SK-N-SH (cell line): ENCODE results near the gene BCL2L13. TPM values are rescaled to one million over a fixed set of nuclear protein-coding genes. Genes with fewer than 3 reads are reported as not detected.
"Not testable (repeated sequence)": the region's sequence is repeated elsewhere in the genome, so short reads cannot be mapped to it uniquely, and the experiment has no call there.

ENCODE experiments used
- CTCF ChIA-PET: fragments of 300-600, 350-600 bp; formaldehyde crosslinking; extraction: SDS; loops from one replicate; lab custom pipeline; 2021; lab: Yijun Ruan, JAX
- POLR2A ChIA-PET: fragments of 350-600 bp; sonication (Branson Sonifier 250); formaldehyde crosslinking; extraction: SDS; loops from one replicate; lab custom pipeline; 2020; ENCODE audit warnings: antibody characterized with exemption, inconsistent platforms; lab: Yijun Ruan, JAX
- DNase-seq: peaks from one replicate; pipeline ENCODE4 v3.0.0; 2012
- H2AFZ ChIP-seq: fragments of 200-600 bp; sonication (generic); 2 replicates; pipeline ENCODE4 v1.8.1; 2016; ENCODE audit warnings: antibody characterized with exemption, mild to moderate bottlenecking, low read depth
- H3F3A ChIP-seq: fragments of 200-600 bp; sonication (generic); replicated peaks from 2 replicates; pipeline ENCODE3; 2016; ENCODE audit warnings: antibody characterized with exemption, mild to moderate bottlenecking; ENCODE audit not compliant: insufficient read depth
- H3K27ac ChIP-seq, 2 experiments: fragments of 200-500 bp in 1 of 2; fragments of 200-600 bp in 1 of 2; sonication (Bioruptor generic) in 1 of 2; sonication (generic), shearing (Covaris generic) in 1 of 2; 2 replicates each; pipeline versions ENCODE4 v1.5.1 to v1.6.1; 2014 to 2016; ENCODE audit warnings: low read depth in 2 of 2, inconsistent platforms in 1 of 2, low read length in 1 of 2, mild to moderate bottlenecking in 1 of 2, mixed read lengths in 1 of 2
- H3K27me3 ChIP-seq: fragments of 200-600 bp; sonication (generic), shearing (Covaris generic); 2 replicates; pipeline ENCODE4 v1.6.1; 2016; ENCODE audit warnings: mixed run types; ENCODE audit not compliant: insufficient read depth
- H3K36me3 ChIP-seq, 2 experiments: fragments of 200-500 bp in 1 of 2; fragments of 200-600 bp in 1 of 2; sonication (Bioruptor generic) in 1 of 2; sonication (generic) in 1 of 2; replicated peaks in 1 of 2; 2 replicates each; pipeline versions ENCODE3 to v1.5.1; 2014 to 2016; ENCODE audit warnings: low read length in 1 of 2, mild to moderate bottlenecking in 1 of 2; ENCODE audit not compliant: insufficient read depth in 2 of 2, control insufficient read depth in 1 of 2
- H3K4me1 ChIP-seq, 2 experiments: fragments of 200-500 bp in 1 of 2; fragments of 200-600 bp in 1 of 2; sonication (Bioruptor generic) in 1 of 2; sonication (generic), shearing (Covaris generic) in 1 of 2; 2 replicates each; pipeline versions ENCODE4 v1.5.1 to v1.6.1; 2014 to 2016; ENCODE audit warnings: low read depth in 1 of 2, low read length in 1 of 2, mixed run types in 1 of 2; ENCODE audit not compliant: insufficient read depth in 2 of 2, control insufficient read depth in 1 of 2
- H3K4me2 ChIP-seq: fragments of 200-600 bp; sonication (generic), shearing (Covaris generic); 2 replicates; pipeline ENCODE4 v1.6.1; 2017; ENCODE audit warnings: mixed run types
- H3K4me3 ChIP-seq, 2 experiments: fragments of 200-500 bp in 1 of 2; fragments of 200-600 bp in 1 of 2; sonication (Bioruptor generic) in 1 of 2; sonication (generic), shearing (Covaris generic) in 1 of 2; 2 replicates each; pipeline versions ENCODE4 v1.5.1 to v1.8.1; 2014 to 2016; ENCODE audit warnings: low read depth in 2 of 2, inconsistent platforms in 1 of 2, low read length in 1 of 2, mild to moderate bottlenecking in 1 of 2, mixed read lengths in 1 of 2, moderate library complexity in 1 of 2
- H3K79me2 ChIP-seq: fragments of 200-600 bp; sonication (generic); 2 replicates; pipeline ENCODE4 v1.8.1; 2017; ENCODE audit warnings: mild to moderate bottlenecking; ENCODE audit not compliant: insufficient read depth
- H3K9ac ChIP-seq: fragments of 200-600 bp; sonication (generic); 2 replicates; pipeline ENCODE4 v1.6.1; 2017; ENCODE audit warnings: mixed run types
- H3K9me2 ChIP-seq: fragments of 200-600 bp; sonication (generic); 2 replicates; pipeline ENCODE4 v1.6.1; 2017; ENCODE audit warnings: mixed run types
- H3K9me3 ChIP-seq: fragments of 200-600 bp; sonication (generic); 2 replicates; pipeline ENCODE4 v1.6.1; 2017; ENCODE audit warnings: mixed run types, mild to moderate bottlenecking, moderate library complexity
- H4K20me1 ChIP-seq: fragments of 200-600 bp; sonication (generic); 2 replicates; pipeline ENCODE4 v1.6.1; 2017; ENCODE audit warnings: mild to moderate bottlenecking, mixed run types; ENCODE audit not compliant: insufficient read depth
- EP300 ChIP-seq, 2 experiments: IDR thresholded peaks; 2 replicates each; pipeline versions ENCODE4 v1.4.0 to v1.6.1; 2012; ENCODE audit warnings: borderline replicate concordance in 1 of 2, low read depth in 1 of 2, low read length in 1 of 2
- FOSL2 ChIP-seq: IDR thresholded peaks from 2 replicates; pipeline ENCODE4 v1.4.0; 2012; ENCODE audit warnings: low read depth, mild to moderate bottlenecking, moderate library complexity, borderline replicate concordance
- FOXM1 ChIP-seq: IDR thresholded peaks from 2 replicates; pipeline ENCODE4 v1.4.0; 2012; ENCODE audit warnings: low read depth, mild to moderate bottlenecking
- GABPA ChIP-seq: IDR thresholded peaks from 2 replicates; pipeline ENCODE4 v1.4.0; 2012; ENCODE audit warnings: low read depth, mild to moderate bottlenecking
- GATA2 ChIP-seq: sonication (generic); formaldehyde crosslinking; IDR thresholded peaks from 2 replicates; pipeline ENCODE4 v1.5.0; 2020; ENCODE audit warnings: mild to moderate bottlenecking, missing genetic modification reagents
- JUND ChIP-seq: IDR thresholded peaks from 2 replicates; pipeline ENCODE4 v1.4.0; 2012
- MEF2A ChIP-seq: IDR thresholded peaks from 2 replicates; pipeline ENCODE4 v1.4.0; 2012; ENCODE audit warnings: low read depth, borderline replicate concordance
- POLR2AphosphoS5 ChIP-seq: IDR thresholded peaks from 2 replicates; pipeline ENCODE4 v1.6.1; 2012; ENCODE audit warnings: low read depth, low read length
- RAD21 ChIP-seq: IDR thresholded peaks from 2 replicates; pipeline ENCODE4 v1.6.1; 2012; ENCODE audit warnings: mild to moderate bottlenecking, low read length
- RCOR1 ChIP-seq: fragments of 150-350 bp; IDR thresholded peaks from 2 replicates; pipeline ENCODE4 v1.6.1; 2017; ENCODE audit warnings: antibody characterized with exemption, low read length
- REST ChIP-seq: IDR thresholded peaks from 2 replicates; pipeline ENCODE4 v1.6.1; 2012; ENCODE audit warnings: mild to moderate bottlenecking, low read depth, low read length, moderate library complexity
- TCF12 ChIP-seq: IDR thresholded peaks from 2 replicates; pipeline ENCODE4 v1.4.0; 2012
- TEAD4 ChIP-seq: IDR thresholded peaks from 2 replicates; pipeline ENCODE4 v1.4.0; 2012; ENCODE audit warnings: mild to moderate bottlenecking, borderline replicate concordance; ENCODE audit not compliant: insufficient read depth
- USF1 ChIP-seq: IDR thresholded peaks from 2 replicates; pipeline ENCODE4 v1.4.0; 2012; ENCODE audit warnings: low read depth, borderline replicate concordance
- YY1 ChIP-seq: IDR thresholded peaks from 2 replicates; pipeline ENCODE4 v1.4.0; 2012; ENCODE audit warnings: low read depth, mild to moderate bottlenecking
- WGBS: methylation state at CpG from one replicate; pipeline ENCODE4 v1.1.6; 2017; ENCODE audit warnings: low lambda C conversion rate; 5-methylcytosine and 5-hydroxymethylcytosine counted together
- polyA plus RNA-seq, 3 experiments: library from polyadenylated mRNA; depleted of rRNA; stranded (reverse); fragments of >200 nt; gene quantifications; 2 replicates each; pipeline ENCODE4 v1.2.3, GENCODE V29; 2012
- TF ChIP-seq, protein P1 (sequence below): IDR thresholded peaks from 2 replicates; pipeline ENCODE4; 2012

BCL2L13 gene
- polyA plus RNA-seq, 1 of the 3 experiments (the other 2 are of a cell fraction), result 37.1 TPM

- no peak overlapping the region for H2AFZ ChIP-seq
- CTCF ChIA-PET, result interaction anchor here (1.0 kb wide), 1 partner anchor 77 kb away, joined by 3 read pairs; no protein-coding TSS in a partner anchor
- H3K4me3 ChIP-seq, result no peak overlapping the region
- no peaks in the 10 kb centered on the region for H3K9me3 ChIP-seq
- H3K27me3 ChIP-seq, result no peaks in the 10 kb centered on the region
- no peaks in the 10 kb centered on the region for H3K9me2 ChIP-seq
- peaks cover 7 to 24% of the 10 kb centered on the region in 2 experiments for H3K36me3 ChIP-seq
- no peaks in the 10 kb centered on the region for H3K4me1 ChIP-seq
- no peaks in the 10 kb centered on the region for H4K20me1 ChIP-seq
- no peak overlapping the region for H3K4me2 ChIP-seq
- TF ChIP-seq RAD21 (no peak), USF1 (no peak), MEF2A (no peak)
- H3K9ac ChIP-seq, result no peak overlapping the region
- peaks cover 29% of the 10 kb centered on the region for H3K79me2 ChIP-seq
- POLR2A ChIA-PET, result no interaction called here
- DNase-seq, result no peak
- WGBS, result 88% methylated on average over 3 of the region's 3 CpGs
- H3F3A ChIP-seq, result no peaks in the 10 kb centered on the region
- no peak overlapping the region for H3K27ac ChIP-seq
These were observed 27.3 kb downstream of the BCL2L13 start for GRCh38 chr22:17665854-17666253.

DNA sequence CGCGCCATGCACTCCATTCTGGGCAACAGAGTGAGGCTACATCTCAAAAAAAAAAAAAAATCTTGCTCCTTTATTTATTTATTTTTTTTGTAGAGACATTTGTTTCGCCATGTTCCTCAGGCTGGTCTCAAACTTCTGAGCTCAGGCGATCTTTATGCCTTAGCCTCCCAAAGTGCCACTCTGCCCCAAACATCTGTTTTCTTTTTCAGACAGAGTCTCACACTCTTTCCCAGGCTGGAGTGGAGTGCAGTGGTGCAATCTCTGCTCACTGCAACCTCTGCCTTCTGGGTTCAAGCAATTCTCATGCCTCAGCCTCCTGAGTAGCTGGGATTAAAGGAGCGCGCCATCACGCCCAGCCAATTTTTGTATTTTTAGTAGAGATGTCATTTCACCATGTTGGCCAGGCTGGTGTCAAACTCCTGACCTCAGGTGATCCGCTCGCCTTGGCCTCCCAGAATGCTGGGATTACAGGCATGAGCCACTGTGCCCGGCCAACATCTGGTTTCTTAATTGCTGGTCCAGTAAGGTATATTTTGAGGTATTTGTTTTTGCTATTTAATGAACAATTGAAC, 33.0 kb downstream of the BCL2L13 start:
- Histone ChIP-seq H3K27ac (peak overlapping the region in 1 of 2 experiments; percentile 91; a peak in 2 of 4 replicates), H3K4me2 (peak overlapping the region; percentile 54; the same call in 1 of the 2 replicates), H3F3A (peaks cover 15% of the 10 kb centered on the region), H3K79me2 (peaks cover 47% of the 10 kb centered on the region), H3K4me1 (peaks cover 3 to 14% of the 10 kb centered on the region in 2 experiments)
- CTCF ChIA-PET, result interaction anchor here (1.1 kb wide), 1 partner anchor 13 kb away, joined by 4 read pairs; no protein-coding TSS in a partner anchor
- H3K27me3 ChIP-seq, DNase-seq, H3K4me3 ChIP-seq, POLR2A ChIA-PET, H3K36me3 ChIP-seq, H4K20me1 ChIP-seq, H2AFZ ChIP-seq, H3K9me3 ChIP-seq, H3K9ac ChIP-seq, H3K9me2 ChIP-seq: not testable (repeated sequence)
- 98% methylated on average over 10 of the region's 10 CpGs for WGBS

- no peaks in the 10 kb centered on the region for H3K27me3 ChIP-seq
- peak overlapping the region; percentile 54 for H3K4me2 ChIP-seq
- 27% methylated on average over 2 of the region's 2 CpGs for WGBS
- H3K4me3 ChIP-seq, result no peak overlapping the region
- H3K9ac ChIP-seq, result peak overlapping the region; percentile 12; the same call in 1 of the 2 replicates
- DNase-seq, result peak; percentile 30
- H3K36me3 ChIP-seq, result no peaks in the 10 kb centered on the region
- H3K9me3 ChIP-seq, result no peaks in the 10 kb centered on the region
- POLR2A ChIA-PET, result interaction anchor here (0.6 to 1.3 kb wide), 2 partner anchors 17 to 33 kb away, joined by 3 to 4 read pairs; partner anchors contain the start of gene BCL2L13
- no peaks in the 10 kb centered on the region for H3K9me2 ChIP-seq
- no peak overlapping the region for H2AFZ ChIP-seq
- H3K27ac ChIP-seq, result peak overlapping the region; percentile 60 to 91
- H3F3A ChIP-seq, result peaks cover 15% of the 10 kb centered on the region
- peaks cover 47% of the 10 kb centered on the region for H3K79me2 ChIP-seq
- CTCF ChIA-PET, result interaction anchor here (1.0 to 1.1 kb wide), 2 partner anchors 14 to 114 kb away, joined by 4 read pairs; no protein-coding TSS in a partner anchor
- H3K4me1 ChIP-seq, result peaks cover 3 to 14% of the 10 kb centered on the region in 2 experiments
- H4K20me1 ChIP-seq, result peaks cover 4% of the 10 kb centered on the region; the same call in 1 of the 2 replicates
- peak; percentile 60; the same call in 1 of the 2 replicates for TF ChIP-seq POLR2AphosphoS5
- peak; percentile 56; the same call in 1 of the 2 replicates for TF ChIP-seq JUND
- TF ChIP-seq FOSL2, result peak; percentile 7; the same call in 1 of the 2 replicates
- peak; percentile 56 to 83; a peak in 3 of 4 replicates for TF ChIP-seq EP300 (IDR thresholded peaks at IDR 0.05; ENCODE audit: borderline replicate concordance in 1 of 2, low read depth in 1 of 2, low read length in 1 of 2)
- no peak for TF ChIP-seq GABPA
- TF ChIP-seq REST, result no peak
- TF ChIP-seq, protein P1, sequence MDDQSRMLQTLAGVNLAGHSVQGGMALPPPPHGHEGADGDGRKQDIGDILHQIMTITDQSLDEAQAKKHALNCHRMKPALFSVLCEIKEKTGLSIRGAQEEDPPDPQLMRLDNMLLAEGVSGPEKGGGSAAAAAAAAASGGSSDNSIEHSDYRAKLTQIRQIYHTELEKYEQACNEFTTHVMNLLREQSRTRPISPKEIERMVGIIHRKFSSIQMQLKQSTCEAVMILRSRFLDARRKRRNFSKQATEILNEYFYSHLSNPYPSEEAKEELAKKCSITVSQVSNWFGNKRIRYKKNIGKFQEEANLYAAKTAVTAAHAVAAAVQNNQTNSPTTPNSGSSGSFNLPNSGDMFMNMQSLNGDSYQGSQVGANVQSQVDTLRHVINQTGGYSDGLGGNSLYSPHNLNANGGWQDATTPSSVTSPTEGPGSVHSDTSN, result peak; percentile 93
- no peak for TF ChIP-seq FOXM1
- peak; percentile 16; the same call in 1 of the 2 replicates for TF ChIP-seq TEAD4
- TF ChIP-seq RCOR1, result peak; percentile 58; the same call in 1 of the 2 replicates
- peak; percentile 90 for TF ChIP-seq TCF12
- no peak for TF ChIP-seq YY1
- TF ChIP-seq GATA2 (CRISPR knock-in tag), result 0 out of 2 replicates have a peak, but pooled peaks have one; percentile 42
These were observed 33.9 kb downstream of the BCL2L13 start for GRCh38 chr22:17672417-17672991.
